ENCODE results near the gene BLMH. TPM values are rescaled to one million over a fixed set of nuclear protein-coding genes. Genes with fewer than 3 reads are reported as not detected.

The BLMH gene
- polyA plus RNA-seq, 1 of the 3 experiments (the other 2 are of a cell fraction), result 19.4 TPM

- Histone ChIP-seq H3K4me2 (no peak overlapping the region), H3K4me1 (ENCODE audit: control insufficient read depth in 1 of 2, insufficient read depth in 2 of 2, low read depth in 1 of 2, low read length in 1 of 2) (no peaks in the 10 kb centered on the region), H4K20me1 (ENCODE audit: insufficient read depth) (no peaks in the 10 kb centered on the region), H3K36me3 (replicated peaks in 1 of 2; ENCODE audit: control insufficient read depth in 1 of 2, insufficient read depth in 2 of 2, low read length in 1 of 2) (peaks cover 55 to 67% of the 10 kb centered on the region in 2 experiments), H3K27ac (ENCODE audit: low read depth in 2 of 2, low read length in 1 of 2) (no peak overlapping the region), H3F3A (replicated peaks; ENCODE audit: insufficient read depth) (peaks cover 6% of the 10 kb centered on the region), H3K4me3 (ENCODE audit: low read depth in 2 of 2, low read length in 1 of 2) (no peak overlapping the region), H3K79me2 (ENCODE audit: insufficient read depth) (no peaks in the 10 kb centered on the region), H2AFZ (ENCODE audit: low read depth) (no peak overlapping the region), H3K9me2 (no peaks in the 10 kb centered on the region), H3K9me3 (no peaks in the 10 kb centered on the region), H3K27me3 (ENCODE audit: insufficient read depth) (no peaks in the 10 kb centered on the region), H3K9ac (no peak overlapping the region)
- TF ChIP-seq CHD2 (IDR thresholded peaks at IDR 0.05; ENCODE audit: low read length, partially characterized antibody) (no peak), FOXM1 (IDR thresholded peaks at IDR 0.05; ENCODE audit: low read depth) (no peak), FOXJ3 (CRISPR knock-in tag; IDR thresholded peaks at IDR 0.05) (no peak), MXI1 (IDR thresholded peaks at IDR 0.05; ENCODE audit: low read depth, low read length) (no peak), TEAD4 (IDR thresholded peaks at IDR 0.05; ENCODE audit: borderline replicate concordance, insufficient read depth) (no peak), ELF1 (IDR thresholded peaks at IDR 0.05) (no peak), MEF2A (IDR thresholded peaks at IDR 0.05; ENCODE audit: borderline replicate concordance, low read depth) (no peak), RCOR1 (IDR thresholded peaks at IDR 0.05; ENCODE audit: low read length) (no peak), TCF12 (IDR thresholded peaks at IDR 0.05) (no peak), EP300 (IDR thresholded peaks at IDR 0.05; ENCODE audit: borderline replicate concordance in 1 of 2, low read depth in 1 of 2, low read length in 1 of 2) (no peak), JUND (IDR thresholded peaks at IDR 0.05) (no peak), EZH2phosphoT487 (IDR thresholded peaks at IDR 0.05; ENCODE audit: borderline replicate concordance, low read depth) (no peak), RAD21 (IDR thresholded peaks at IDR 0.05; ENCODE audit: low read length) (no peak), TAF1 (IDR thresholded peaks at IDR 0.05; ENCODE audit: borderline replicate concordance, low read depth, low read length) (no peak), FOSL2 (IDR thresholded peaks at IDR 0.05; ENCODE audit: borderline replicate concordance, low read depth) (no peak)
- DNase-seq, result no peak
- CTCF ChIA-PET, result no interaction called here
- POLR2A ChIA-PET, result no interaction called here
- WGBS (ENCODE audit: low lambda C conversion rate), result 92% methylated on average over 2 of the region's 2 CpGs
Measured at GRCh38 chr17:30275911-30276310, 15.8 kb downstream of the BLMH start.

GRCh38 chr17:30274887-30275286 is 16.9 kb downstream of the BLMH start:
- TF ChIP-seq POLR2AphosphoS5 (IDR thresholded peaks at IDR 0.05; ENCODE audit: low read depth, low read length) (no peak), RAD21 (IDR thresholded peaks at IDR 0.05; ENCODE audit: low read length) (no peak), NRF1 (IDR thresholded peaks at IDR 0.05; ENCODE audit: low read depth, low read length) (no peak), USF1 (IDR thresholded peaks at IDR 0.05; ENCODE audit: borderline replicate concordance, low read depth) (no peak), SIN3A (IDR thresholded peaks at IDR 0.05; ENCODE audit: borderline replicate concordance, low read depth, low read length) (no peak), REST (IDR thresholded peaks at IDR 0.05; ENCODE audit: low read depth, low read length) (no peak), GABPA (IDR thresholded peaks at IDR 0.05; ENCODE audit: low read depth) (no peak), RXRA (IDR thresholded peaks at IDR 0.05; ENCODE audit: borderline replicate concordance, low read depth) (no peak), CHD2 (IDR thresholded peaks at IDR 0.05; ENCODE audit: low read length, partially characterized antibody) (no peak), CTCF (IDR thresholded peaks at IDR 0.05) (no peak), FOSL2 (IDR thresholded peaks at IDR 0.05; ENCODE audit: borderline replicate concordance, low read depth) (no peak), PBX3 (IDR thresholded peaks at IDR 0.05) (no peak)
- H3K4me2 ChIP-seq, result no peak overlapping the region
- no peaks in the 10 kb centered on the region for H3K9me3 ChIP-seq
- H2AFZ ChIP-seq (ENCODE audit: low read depth), result no peak overlapping the region
- peaks cover 56 to 74% of the 10 kb centered on the region in 2 experiments for H3K36me3 ChIP-seq (replicated peaks in 1 of 2; ENCODE audit: control insufficient read depth in 1 of 2, insufficient read depth in 2 of 2, low read length in 1 of 2)
- 97% methylated on average over 3 of the region's 3 CpGs for WGBS (ENCODE audit: low lambda C conversion rate)
- H3K9ac ChIP-seq, result no peak overlapping the region
- no peak for DNase-seq
- CTCF ChIA-PET, result interaction anchor here (1.5 to 1.9 kb wide), 2 partner anchors 150 to 170 kb away, joined by 6 to 11 read pairs; no protein-coding TSS in a partner anchor
- H3K27ac ChIP-seq (ENCODE audit: low read depth in 2 of 2, low read length in 1 of 2), result no peak overlapping the region
- no peak overlapping the region for H3K4me3 ChIP-seq (ENCODE audit: low read depth in 2 of 2, low read length in 1 of 2)
- H3F3A ChIP-seq (replicated peaks; ENCODE audit: insufficient read depth), result peaks cover 6% of the 10 kb centered on the region
- no peaks in the 10 kb centered on the region for H3K4me1 ChIP-seq (ENCODE audit: control insufficient read depth in 1 of 2, insufficient read depth in 2 of 2, low read depth in 1 of 2, low read length in 1 of 2)
- H3K9me2 ChIP-seq, result no peaks in the 10 kb centered on the region
- H3K27me3 ChIP-seq (ENCODE audit: insufficient read depth), result no peaks in the 10 kb centered on the region
- POLR2A ChIA-PET, result no interaction called here
- H4K20me1 ChIP-seq (ENCODE audit: insufficient read depth), result no peaks in the 10 kb centered on the region
- H3K79me2 ChIP-seq (ENCODE audit: insufficient read depth), result no peaks in the 10 kb centered on the region
